ENCODE data around the gene PEAK3.

GRCh38 chr19:2317300-2317699, 35.3 kb upstream of the PEAK3 start:
- no peak for TF ChIP-seq POLR2AphosphoS5 (IDR thresholded peaks at IDR 0.05; ENCODE audit: insufficient read depth in 1 of 2, low read depth in 1 of 2)
- no peak for TF ChIP-seq CTCF (IDR thresholded peaks at IDR 0.05)
